Activated T-helper 1 cell treated with Interleukin-2 at 50 U/mL for 16 hours (primary cell): Measurements from ENCODE around the gene BTNL9.
"Not testable (repeated sequence)": the region's sequence is repeated elsewhere in the genome, so short reads cannot be mapped to it uniquely, and the experiment has no call there.

ENCODE experiments used
- DNase-seq: peaks from one replicate; pipeline ENCODE4 v3.0.0-alpha.2; 2020; ENCODE audit warnings: low read depth

The BTNL9 gene

DNA sequence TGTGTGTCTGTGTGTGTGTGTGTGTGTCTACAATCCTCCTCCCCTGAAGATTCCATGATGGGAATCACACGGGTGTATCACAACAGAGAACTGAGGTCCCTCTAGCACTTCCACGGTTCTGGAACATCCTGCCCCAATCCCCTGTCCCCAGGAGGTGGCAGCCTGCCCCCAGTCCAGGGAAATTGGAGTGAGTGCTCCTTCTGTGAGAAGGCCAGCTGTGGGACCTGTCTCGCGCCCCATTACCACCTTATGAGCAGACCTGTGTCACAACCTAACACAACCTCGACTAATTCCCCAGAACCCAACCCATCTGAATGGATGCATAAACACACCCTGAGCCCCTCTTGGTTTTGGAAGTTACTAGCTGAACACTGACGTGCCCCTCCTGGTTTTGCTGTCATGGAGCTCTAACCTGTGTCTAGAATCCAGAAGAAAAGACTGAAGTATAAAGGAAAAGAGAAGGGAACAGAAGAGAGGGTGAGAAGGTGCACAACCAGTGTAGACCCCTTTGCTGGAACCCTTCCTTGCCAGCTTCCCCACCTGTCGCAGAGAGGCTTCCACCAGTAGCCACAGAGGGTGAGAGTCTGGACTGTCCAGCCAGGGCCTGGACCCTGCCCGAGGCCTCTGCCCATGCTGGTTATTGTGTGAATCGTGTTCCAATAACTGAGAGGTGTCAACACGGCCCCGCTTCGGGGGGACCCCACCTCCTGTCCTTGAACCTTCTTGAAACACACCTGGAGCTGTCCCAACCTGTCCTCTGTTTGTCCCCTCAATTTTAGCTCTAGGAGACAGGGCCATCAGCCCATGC is 3.4 kb downstream of the BTNL9 start:
- DNase-seq, result no peak

DNA sequence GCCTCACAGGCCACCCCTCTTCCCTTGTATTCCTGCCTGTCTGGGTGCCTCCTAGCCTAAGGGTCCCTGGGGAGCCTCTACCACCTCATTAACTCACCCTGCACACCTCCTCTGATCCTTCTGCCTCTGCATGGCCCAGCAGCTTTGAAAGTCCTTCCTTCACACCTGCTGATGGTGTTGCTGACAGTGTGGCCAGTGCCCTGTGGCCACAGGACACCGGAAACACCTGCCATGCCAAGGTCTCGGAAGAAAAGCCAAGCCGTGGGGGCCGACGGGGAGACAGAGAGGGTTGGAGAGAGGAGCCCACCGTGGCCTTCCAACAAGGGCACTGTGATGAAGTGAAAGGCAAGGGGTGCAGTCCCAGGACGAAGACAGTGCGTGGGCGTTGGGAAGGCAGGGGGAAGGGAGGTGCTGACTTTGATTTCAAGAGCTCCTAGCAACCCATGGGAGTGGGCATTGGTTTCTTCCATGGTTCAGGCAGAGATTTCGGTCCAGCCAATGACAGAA is 4.1 kb downstream of the BTNL9 start:
- DNase-seq, result no peak

DNA sequence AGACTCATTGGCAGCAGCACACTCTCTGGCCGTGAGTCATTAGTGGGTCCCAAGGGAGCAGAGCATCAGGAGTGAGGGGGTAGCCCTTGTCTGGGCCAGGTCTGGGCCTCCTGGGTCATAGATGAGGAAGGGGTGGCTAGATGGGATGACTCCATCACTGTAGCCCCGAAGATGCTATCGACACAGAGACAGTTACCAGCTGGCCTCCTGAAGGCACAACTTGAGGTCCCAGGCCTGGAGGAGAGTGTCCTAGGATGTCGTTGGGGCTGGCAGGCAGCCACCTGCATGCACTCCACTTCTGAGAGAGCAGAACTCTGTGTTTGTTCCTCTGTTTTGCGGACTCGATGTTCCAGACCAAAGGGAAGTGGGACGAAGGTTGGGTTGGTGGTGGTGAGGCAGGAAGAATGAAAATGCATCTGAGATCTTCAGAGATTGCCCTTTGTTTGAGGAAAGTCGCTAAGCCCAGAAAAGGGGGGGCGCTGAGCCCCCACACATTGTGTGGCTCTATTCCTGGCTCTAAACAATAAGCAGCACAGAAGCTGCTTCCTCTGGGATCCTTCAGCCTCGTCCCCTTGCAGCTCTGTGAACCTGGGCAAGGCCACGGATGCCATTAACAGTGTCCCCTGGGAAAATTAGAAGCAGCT is 4.7 kb downstream of the BTNL9 start:
- no peak for DNase-seq

DNA sequence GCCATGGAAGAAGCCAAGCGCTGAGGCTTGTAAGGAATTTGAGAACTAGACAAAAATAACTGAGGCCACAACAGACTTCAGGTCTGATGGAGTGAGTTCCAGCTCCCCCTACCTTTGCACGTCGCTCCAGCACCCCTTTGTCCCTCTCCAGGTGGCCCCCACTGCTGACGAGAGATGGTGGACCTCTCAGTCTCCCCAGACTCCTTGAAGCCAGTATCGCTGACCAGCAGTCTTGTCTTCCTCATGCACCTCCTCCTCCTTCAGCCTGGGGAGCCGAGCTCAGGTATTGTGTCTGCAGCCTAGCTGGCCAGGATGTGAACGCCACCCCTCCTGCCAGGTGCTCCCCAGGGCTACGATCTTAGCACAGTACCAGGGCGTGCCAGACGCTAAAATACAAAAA is 5.2 kb downstream of the BTNL9 start:
- DNase-seq, result no peak

DNA sequence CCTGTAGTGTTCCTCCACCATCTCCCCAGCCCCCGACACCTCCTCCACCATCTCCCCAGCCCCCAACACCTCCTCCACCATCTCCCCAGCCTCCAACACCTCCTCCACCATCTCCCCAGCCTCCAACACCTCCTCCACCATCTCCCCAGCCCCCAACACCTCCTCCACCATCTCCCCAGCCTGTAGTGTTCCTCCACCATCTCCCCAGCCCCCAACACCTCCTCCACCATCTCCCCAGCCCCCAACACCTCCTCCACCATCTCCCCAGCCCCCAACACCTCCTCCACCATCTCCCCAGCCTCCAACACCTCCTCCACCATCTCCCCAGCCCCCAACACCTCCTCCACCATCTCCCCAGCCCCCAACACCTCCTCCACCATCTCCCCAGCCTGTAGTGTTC is 5.8 kb downstream of the BTNL9 start:
- not testable (repeated sequence) for DNase-seq

DNA sequence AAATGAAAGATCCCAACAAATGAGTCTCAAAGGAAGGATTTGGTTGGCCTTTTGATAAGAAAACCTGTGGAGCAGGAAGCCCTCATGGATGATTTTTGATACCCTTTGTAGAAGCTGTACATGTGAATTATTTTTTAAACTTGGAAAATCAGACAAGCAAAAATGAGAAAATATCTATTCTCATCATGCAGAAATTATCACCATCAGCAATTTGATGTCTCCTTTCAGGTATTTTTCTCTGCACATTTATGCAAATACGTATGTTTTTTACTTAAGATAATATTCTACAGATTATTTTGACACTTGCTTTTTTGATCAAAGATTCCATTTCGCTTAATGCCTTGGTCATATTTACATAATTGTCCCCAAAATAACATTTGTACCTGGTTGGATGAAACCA is 7.2 kb downstream of the BTNL9 start:
- no peak for DNase-seq

DNA sequence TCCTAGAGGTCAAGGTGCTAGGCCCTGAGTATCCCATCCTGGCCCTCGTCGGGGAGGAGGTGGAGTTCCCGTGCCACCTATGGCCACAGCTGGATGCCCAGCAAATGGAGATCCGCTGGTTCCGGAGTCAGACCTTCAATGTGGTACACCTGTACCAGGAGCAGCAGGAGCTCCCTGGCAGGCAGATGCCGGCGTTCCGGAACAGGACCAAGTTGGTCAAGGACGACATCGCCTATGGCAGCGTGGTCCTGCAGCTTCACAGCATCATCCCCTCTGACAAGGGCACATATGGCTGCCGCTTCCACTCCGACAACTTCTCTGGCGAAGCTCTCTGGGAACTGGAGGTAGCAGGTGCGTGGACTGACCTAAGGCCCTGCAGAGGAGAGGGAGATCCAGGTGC is 7.9 kb downstream of the BTNL9 start:
- DNase-seq, result no peak

DNA sequence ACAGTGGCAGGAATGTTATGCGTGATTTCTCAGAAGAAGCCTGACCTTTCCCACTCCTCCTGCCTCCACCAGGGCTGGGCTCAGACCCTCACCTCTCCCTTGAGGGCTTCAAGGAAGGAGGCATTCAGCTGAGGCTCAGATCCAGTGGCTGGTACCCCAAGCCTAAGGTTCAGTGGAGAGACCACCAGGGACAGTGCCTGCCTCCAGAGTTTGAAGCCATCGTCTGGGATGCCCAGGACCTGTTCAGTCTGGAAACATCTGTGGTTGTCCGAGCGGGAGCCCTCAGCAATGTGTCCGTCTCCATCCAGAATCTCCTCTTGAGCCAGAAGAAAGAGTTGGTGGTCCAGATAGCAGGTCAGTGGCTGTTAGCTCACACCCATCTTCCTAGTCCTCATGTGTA is 9.9 kb downstream of the BTNL9 start:
- no peak for DNase-seq

DNA sequence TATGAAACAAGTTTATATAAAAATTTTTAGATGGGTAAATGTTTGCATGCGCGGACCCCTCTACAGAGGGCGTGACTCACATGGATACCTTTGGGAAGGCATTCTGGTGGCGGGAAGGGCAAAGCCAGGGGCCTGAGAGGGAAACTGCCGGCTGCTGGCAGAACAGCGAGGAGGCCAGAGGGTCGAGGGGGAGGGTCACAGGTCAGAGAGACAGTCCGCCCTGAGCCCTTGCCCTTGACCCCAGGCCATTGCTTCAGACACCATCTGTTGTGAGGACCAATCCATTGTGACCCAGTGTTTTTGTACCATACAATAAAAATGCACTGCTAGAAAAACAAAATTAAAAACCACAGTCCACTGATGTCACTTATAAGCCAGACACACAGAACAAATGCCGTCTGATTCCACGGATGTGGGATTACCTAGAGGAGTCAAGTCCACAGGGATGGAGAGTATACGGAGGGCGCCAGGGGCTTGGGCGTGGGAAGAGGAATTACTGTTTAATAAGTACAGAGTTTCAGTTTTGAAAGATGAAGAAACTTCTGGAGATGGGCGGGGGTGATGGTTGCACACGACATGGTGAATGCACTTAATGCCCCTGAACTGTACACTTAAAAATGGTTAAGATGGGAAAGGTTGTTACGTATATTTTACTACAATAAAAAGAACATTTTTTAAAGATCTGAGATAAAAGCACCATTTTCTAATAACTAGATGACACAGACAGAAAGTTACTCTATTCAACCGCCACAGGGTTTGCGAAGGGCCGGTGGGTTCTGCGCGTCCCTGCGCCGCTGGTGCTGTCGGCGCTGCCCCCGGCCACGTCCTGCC is 12.0 kb downstream of the BTNL9 start:
- DNase-seq, result no peak

DNA sequence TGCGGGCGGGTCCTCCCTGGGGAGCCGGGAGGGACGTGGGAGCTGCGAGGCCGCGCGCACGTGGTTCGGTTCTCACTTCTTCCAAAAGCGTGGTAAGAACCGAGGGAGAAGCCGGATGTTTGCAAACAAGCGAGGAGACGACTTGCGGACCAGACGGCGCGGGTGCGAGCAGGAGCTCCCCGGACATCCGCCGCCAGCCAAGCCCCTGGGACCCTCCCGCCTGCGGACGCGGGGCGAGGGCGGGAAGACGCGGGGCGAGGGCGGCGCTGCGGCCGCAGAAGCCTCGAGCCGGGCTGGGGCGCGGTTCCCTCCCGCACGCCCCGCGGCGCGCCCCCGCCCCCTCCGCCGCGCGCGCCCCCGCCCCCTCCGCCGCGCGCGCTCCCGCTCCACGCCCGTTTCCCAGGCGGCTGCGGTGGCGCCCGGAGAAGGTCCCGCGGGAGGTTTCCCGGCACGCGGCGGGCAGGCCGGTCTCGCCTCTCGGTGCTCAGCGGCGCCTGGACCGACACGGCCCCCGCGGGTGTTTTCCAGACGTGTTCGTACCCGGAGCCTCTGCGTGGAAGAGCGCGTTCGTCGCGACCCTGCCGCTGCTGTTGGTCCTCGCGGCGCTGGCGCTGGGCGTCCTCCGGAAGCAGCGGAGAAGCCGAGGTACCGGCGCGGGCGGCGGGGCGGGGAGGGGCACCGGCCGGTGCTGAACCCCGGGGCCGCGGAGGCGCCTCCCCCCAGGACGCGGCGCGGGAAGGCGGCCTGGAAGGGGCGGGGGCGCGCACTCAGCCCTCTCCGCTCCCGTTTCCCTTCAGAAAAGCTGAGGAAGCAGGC is 12.8 kb downstream of the BTNL9 start:
- DNase-seq, result no peak

DNA sequence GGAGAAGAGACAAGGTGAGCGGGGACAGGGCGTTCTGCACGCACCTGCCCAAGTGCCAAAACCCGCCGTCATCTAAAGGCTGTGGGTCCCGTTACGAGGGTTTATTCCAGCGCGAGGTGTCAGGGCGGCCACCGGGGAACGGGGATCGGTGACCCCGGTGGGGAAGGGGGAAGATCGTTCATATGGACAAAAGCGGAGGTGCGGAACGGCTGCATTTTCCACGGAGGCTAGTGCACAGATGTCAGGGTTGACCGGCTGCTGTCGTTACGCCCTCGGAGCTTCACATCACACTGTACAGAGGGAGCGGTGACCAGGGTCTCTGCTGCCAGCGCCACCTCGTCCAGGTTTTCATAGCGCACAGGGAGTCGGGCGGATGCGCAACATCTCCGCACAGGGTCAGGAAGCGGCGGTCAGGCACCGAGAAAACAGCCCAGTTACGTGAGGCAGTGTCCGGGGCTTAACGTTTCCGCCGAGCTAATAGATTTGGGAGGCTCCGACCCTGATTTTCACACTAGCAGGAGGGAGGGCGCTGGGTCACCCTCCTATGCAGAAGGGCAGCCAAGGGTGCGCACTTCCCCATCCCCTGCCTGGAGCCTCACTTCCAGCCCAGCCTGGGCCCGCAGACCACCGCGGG is 13.5 kb downstream of the BTNL9 start:
- no peak for DNase-seq

DNA sequence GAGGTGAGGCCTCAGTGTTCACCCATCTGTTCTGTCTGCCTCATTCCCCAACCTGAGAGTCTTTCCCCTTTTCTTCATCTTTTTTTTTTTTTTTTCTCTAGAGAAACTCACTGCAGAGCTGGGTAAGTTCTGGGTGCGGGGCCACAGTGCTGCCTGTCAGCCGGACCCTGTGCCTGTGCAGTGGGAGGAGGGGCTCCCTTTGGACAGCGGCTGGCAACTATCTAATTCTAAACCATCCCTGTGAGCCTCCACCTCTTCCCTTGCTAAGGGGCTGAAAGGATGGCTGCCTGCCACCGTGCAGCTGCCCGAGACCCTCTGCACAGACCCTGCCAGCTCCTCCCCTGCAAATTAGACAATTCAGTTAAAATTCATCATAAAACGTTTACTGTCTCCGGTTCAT is 14.1 kb downstream of the BTNL9 start:
- no peak for DNase-seq

DNA sequence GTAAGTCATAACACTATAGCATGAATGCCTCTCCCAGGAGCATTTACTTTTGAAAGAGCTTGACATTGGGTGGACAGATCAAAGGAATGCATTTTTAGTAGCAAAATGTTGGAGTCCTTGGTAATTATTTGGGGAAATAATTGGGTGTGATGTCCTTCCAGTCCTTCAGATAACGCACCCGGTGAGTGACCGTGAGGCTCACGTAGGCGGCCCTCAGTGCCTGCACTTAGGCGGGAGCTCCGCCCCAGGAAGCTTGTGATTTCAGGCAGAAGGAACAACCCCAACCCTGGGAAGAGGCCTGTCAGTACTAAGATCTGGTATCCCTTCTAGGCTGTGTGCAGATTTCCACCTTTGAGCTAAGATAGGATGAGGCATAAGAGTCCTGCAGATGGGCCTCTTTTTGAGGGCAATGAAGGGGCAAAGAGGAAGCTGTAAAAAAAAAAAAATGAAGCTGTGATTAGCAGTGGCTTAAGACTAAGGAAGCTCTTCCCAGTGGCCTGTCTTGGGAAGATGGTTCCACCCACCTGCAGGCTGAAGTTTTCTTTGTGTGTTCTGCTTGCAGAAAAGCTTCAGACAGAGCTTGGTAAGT is 14.9 kb downstream of the BTNL9 start:
- no peak for DNase-seq

DNA sequence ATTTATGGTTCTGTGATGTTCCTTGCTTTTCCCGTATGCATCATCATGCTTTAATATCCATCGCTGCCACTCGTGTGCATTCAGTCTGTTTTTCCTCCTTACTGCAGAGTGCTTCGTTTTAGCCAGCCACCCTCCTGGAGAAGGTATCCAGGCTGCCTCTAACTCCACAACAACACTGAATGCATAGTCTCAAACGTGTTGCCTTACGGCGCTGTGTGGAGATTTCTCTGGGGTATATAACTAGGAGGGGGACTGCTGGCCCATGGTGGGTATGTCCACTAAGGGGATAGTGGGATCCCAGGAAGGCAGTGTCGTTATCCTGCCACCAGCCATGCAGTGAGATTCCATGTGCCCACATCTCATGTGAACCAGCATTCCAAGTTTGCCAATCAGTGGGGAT is 16.4 kb downstream of the BTNL9 start:
- no peak for DNase-seq

DNA sequence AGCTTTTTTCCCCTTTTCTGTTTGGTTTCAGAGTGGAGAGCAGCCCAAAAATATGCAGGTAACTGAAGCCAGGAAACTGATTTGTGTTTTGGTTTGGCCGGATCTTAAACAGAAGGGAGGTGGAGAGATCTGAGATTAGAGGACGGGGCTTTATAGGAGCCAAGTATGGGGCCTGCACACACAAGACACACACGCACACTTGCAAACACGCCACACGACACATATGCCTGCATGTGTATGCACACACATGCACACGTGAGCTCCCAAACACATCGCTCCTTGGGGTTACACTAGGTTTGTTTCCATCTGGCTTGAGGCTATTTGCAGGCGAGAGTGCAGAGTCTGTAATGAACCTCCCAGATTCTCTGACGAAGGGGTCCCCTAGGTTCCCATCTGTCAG is 18.3 kb downstream of the BTNL9 start:
- DNase-seq, result no peak

DNA sequence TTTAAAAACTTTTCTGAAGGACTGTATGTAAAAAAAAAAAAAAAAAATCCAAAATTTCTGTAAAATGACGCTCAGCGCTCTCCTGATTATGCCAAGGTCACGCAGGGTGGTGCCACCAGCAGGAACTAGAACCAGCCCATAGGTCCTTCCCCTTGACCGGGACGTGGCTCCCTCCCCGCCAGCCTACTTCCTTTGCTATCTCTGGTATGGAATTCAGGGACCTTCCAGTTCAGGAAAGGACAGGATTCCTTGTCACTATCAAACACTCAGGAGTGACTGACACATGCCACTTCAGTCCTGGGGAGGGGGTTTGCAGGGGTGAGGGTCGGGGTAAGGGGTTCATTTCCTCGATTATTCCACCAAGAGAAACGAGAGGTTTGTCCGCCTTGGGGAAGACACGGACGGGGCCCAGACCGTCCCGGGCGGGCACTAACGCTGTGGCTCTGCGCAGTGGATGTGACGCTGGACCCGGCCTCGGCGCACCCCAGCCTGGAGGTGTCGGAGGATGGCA is 18.8 kb downstream of the BTNL9 start:
- DNase-seq, result no peak

DNA sequence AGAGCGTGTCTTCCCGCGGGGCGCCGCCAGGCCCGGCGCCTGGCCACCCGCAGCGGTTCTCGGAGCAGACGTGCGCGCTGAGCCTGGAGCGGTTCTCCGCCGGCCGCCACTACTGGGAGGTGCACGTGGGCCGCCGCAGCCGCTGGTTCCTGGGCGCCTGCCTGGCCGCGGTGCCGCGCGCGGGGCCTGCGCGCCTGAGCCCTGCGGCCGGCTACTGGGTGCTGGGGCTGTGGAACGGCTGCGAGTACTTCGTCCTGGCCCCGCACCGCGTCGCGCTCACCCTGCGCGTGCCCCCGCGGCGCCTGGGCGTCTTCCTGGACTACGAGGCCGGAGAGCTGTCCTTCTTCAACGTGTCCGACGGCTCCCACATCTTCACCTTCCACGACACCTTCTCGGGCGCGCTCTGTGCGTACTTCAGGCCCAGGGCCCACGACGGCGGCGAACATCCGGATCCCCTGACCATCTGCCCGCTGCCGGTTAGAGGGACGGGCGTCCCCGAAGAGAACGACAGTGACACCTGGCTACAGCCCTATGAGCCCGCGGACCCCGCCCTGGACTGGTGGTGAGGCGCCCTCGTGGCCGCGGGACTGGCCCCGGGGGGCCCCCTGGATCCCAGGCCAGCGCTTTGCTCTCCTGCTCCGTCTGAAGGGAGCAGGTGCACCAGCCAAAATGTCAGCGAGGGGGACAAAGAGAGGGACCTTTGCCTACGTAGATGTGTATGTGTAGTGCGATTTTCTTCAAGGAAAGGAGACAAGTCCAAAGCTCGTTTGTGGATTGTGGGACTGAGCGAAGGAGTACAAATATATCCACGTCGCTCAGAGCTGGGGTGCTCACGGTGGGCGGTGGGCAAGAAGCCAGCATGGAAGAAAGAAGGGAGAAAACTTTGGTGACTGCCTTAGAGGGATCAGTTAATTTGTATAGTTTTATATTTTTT is 19.5 kb downstream of the BTNL9 start:
- DNase-seq, result no peak

DNA sequence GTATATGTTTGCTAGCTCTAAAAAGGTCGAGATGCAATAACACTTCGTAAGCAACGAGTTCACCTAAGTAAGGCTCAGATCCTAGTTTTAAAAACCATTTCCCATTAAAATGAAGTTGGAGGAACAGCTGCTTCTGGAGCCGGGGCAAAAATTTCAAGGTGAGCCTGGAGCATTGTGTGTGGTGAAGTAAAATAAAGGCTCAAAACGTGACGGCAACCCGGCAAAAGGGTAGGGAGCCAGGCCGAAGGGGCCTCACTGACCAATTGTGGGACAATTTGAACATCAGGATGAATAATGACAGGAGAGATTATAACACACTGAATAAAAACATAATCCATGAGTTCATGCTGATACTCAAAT is 20.1 kb downstream of the BTNL9 start:
- DNase-seq, result no peak

DNA sequence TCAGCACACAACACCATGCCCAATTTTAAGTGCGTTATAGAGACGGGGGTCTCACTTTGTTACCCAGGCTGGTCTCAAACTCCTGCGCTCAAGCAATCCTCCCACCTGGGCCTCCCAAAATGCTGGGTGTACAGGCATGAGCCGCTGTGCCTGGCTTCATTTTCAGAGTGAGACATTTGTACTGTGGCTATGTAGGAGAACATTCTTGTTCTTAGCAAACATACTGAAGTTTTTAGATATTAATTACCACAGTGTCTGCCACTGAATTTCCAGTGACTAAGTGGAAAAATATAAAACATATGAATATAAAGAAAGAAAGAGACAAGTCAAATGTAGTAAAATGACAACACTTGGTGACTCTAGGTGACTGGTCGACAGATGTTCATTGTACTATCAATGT is 20.9 kb downstream of the BTNL9 start:
- DNase-seq, result no peak

DNA sequence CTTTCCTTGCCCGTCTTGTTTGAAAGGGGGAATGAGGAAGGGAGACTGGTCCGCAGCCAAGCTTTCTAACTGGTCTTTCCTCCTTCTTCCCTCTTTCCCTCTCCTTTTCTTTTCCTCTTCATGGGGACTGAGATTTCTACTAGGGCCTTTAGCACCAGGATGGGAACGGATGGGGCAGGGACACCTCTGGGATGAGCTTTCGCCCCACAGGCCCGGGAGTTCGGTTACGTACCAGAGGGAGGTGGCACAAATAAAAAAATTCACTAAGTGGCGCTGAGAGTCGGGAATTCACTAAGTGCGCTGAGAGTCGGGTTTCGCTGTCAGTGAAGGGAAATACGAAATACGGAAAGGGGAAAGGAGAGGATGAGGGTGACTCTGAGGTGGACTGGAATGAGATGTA is 21.6 kb downstream of the BTNL9 start:
- no peak for DNase-seq
